ENCODE measurements around the gene PRAMEF27.
"Not testable (repeated sequence)": the region's sequence is repeated elsewhere in the genome, so short reads cannot be mapped to it uniquely, and the experiment has no call there.

Gene PRAMEF27

DNA sequence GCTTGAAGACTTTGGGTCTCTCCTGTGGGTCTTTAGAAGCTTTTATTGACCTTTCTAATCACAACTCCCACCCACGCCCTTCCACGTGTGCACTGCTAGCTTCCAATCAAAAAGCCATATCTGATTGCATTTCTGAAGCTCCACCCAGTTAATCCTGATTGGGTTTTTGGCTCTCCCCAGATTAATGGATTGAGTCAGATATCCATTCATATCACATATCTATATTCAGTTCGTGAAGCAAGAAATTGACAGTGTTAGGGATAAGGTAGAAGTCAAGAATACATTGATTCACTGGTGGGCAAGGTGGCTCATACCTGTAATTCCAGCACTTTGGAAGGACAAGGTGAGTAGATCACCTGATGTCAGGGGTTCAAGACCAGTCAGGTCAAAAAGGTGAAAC lies at the start of gene PRAMEF27:
Gene PRAMEF27, minus strand, starts transcription at position 101 of the 400 bp plus-strand sequence. CDS start 2,916 bp downstream, outside the sequence.
- H3K27me3 ChIP-seq (ENCODE audit: insufficient read depth, low read length); H3K9ac ChIP-seq (ENCODE audit: low read depth, low read length); H3K4me1 ChIP-seq (ENCODE audit: insufficient read depth, low read length); H3K27ac ChIP-seq (ENCODE audit: low read length); H3K9me3 ChIP-seq (ENCODE audit: insufficient read depth, low read depth, low read length); H3K36me3 ChIP-seq (ENCODE audit: insufficient read depth, low read depth, low read length); H3K4me3 ChIP-seq (ENCODE audit: low read length): not testable (repeated sequence)

DNA sequence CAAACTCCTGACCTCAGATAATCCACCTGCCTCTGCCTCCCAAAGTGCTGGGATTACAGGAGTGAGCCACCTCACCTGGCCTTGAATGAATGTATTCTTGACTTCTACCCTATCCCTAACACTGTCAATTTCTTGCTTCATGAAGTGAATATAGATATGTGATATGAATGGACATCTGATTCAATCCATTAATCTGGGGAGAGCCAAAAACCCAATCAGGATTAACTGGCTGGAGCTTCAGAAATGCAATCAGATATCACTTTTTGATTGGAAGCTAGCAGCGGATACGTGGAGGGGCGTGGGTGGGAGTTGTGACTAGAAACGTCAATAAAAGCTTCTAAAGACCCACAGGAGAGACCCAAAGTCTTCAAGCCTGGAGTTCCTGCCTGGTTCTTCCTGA lies 14.1 kb upstream of the PRAMEF27 start, which contains the start of gene PRAMEF25:
Gene PRAMEF25, plus strand, starts transcription at position 301 of the 400 bp plus-strand sequence. CDS start 2,920 bp downstream, outside the sequence.
- H3K9ac ChIP-seq (ENCODE audit: low read depth, low read length); H3K27me3 ChIP-seq (ENCODE audit: insufficient read depth, low read length); H3K9me3 ChIP-seq (ENCODE audit: insufficient read depth, low read depth, low read length); H3K4me1 ChIP-seq (ENCODE audit: insufficient read depth, low read length); H3K27ac ChIP-seq (ENCODE audit: low read length); H3K4me3 ChIP-seq (ENCODE audit: low read length); H3K36me3 ChIP-seq (ENCODE audit: insufficient read depth, low read depth, low read length): not testable (repeated sequence)

- not testable (repeated sequence) for H3K36me3 ChIP-seq (ENCODE audit: insufficient read depth, low read depth, low read length); H3K9me3 ChIP-seq (ENCODE audit: insufficient read depth, low read depth, low read length); H3K27ac ChIP-seq (ENCODE audit: low read length); H3K9ac ChIP-seq (ENCODE audit: low read depth, low read length); H3K4me3 ChIP-seq (ENCODE audit: low read length); H3K4me1 ChIP-seq (ENCODE audit: insufficient read depth, low read length); H3K27me3 ChIP-seq (ENCODE audit: insufficient read depth, low read length)
Measured at GRCh38 chr1:13019846-13020245, 36.5 kb downstream of the PRAMEF27 start.

DNA sequence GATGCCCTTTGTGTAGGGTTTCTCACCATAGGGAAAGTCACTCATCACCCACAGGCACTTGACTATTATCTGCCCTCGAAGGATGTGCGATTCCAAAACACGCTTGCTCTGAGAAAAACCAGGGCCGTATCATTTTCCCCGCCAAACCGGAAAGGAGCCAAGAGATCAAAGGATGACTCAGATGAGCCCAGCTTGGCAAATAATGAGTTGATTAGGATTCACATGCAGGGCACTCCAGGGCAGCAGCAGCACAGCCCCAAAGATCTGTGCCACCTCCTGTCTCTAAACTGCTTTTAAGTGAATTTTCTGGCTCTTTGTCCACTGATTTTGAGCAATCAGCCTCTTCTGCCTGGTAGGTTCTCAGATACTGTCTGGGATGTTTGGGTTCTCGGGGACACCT lies 44.4 kb downstream of the PRAMEF27 start:
- not testable (repeated sequence) for H3K9me3 ChIP-seq (ENCODE audit: insufficient read depth, low read depth, low read length); H3K4me3 ChIP-seq (ENCODE audit: low read length); H3K36me3 ChIP-seq (ENCODE audit: insufficient read depth, low read depth, low read length); H3K27ac ChIP-seq (ENCODE audit: low read length); H3K9ac ChIP-seq (ENCODE audit: low read depth, low read length); H3K27me3 ChIP-seq (ENCODE audit: insufficient read depth, low read length); H3K4me1 ChIP-seq (ENCODE audit: insufficient read depth, low read length)

GRCh38 chr1:13009348-13009747 lies 47.0 kb downstream of the PRAMEF27 start:
- not testable (repeated sequence) for H3K36me3 ChIP-seq (ENCODE audit: insufficient read depth, low read depth, low read length)

DNA sequence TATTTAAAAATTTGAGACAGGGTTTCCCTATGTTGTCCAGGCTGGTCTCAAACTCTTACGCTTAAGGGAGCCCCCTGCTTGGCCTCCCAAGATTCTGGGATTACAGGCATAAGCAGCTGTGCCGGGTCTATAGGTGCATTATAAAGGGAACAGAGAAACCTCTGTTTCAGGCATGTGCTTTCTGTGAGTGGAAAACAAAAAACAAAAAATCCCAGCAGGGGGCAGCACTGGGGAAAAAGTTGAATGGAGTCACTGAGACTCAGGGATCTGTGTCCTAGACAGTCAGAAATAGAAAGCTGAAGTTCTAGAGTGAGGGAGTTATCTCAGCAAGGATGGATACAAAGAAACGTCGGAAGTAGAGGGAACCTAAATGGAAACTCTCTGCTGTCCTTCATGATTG lies 50.6 kb downstream of the PRAMEF27 start:
- H3K9me3 ChIP-seq (ENCODE audit: insufficient read depth, low read depth, low read length); H3K4me3 ChIP-seq (ENCODE audit: low read length); H3K27me3 ChIP-seq (ENCODE audit: insufficient read depth, low read length); H3K4me1 ChIP-seq (ENCODE audit: insufficient read depth, low read length); H3K27ac ChIP-seq (ENCODE audit: low read length); H3K36me3 ChIP-seq (ENCODE audit: insufficient read depth, low read depth, low read length); H3K9ac ChIP-seq (ENCODE audit: low read depth, low read length): not testable (repeated sequence)

More at GRCh38 chr1:13009348-13009747, 47.0 kb downstream of the PRAMEF27 start:
- not testable (repeated sequence) for H3K9ac ChIP-seq (ENCODE audit: low read depth, low read length); H3K4me3 ChIP-seq (ENCODE audit: low read length); H3K9me3 ChIP-seq (ENCODE audit: insufficient read depth, low read depth, low read length); H3K27me3 ChIP-seq (ENCODE audit: insufficient read depth, low read length); H3K27ac ChIP-seq (ENCODE audit: low read length); H3K4me1 ChIP-seq (ENCODE audit: insufficient read depth, low read length)

Measured in iPS-20b (cell line).